ENCODE results near the gene AUH.

The AUH gene

GRCh38 chr9:91240596-91241165 lies 121.0 kb downstream of the AUH start:
- no peak for DNase-seq

- DNase-seq, result no peak
Observed at GRCh38 chr9:91239367-91240111, 122.2 kb downstream of the AUH start.

- DNase-seq, result no peak
Observed at GRCh38 chr9:91234523-91234922, 127.2 kb downstream of the AUH start.

GRCh38 chr9:91231619-91232018 lies 130.1 kb downstream of the AUH start:
- DNase-seq, result no peak

GRCh38 chr9:91223000-91223399 lies 138.7 kb downstream of the AUH start:
- no peak for DNase-seq

GRCh38 chr9:91222457-91222856 lies 139.3 kb downstream of the AUH start:
- no peak for DNase-seq

- DNase-seq, result no peak
Observed at GRCh38 chr9:91221332-91221731, 140.4 kb downstream of the AUH start.

GRCh38 chr9:91220491-91221135 lies 141.1 kb downstream of the AUH start:
- DNase-seq, result no peak

- no peak for DNase-seq
Observed at GRCh38 chr9:91220021-91220420, 141.7 kb downstream of the AUH start.

GRCh38 chr9:91219557-91219956 lies 142.2 kb downstream of the AUH start:
- no peak for DNase-seq

GRCh38 chr9:91217388-91217787 lies 144.3 kb downstream of the AUH start:
- no peak for DNase-seq

GRCh38 chr9:91214867-91215266 lies 146.9 kb downstream of the AUH start:
- DNase-seq, result no peak

GRCh38 chr9:91214086-91214485 lies 147.6 kb downstream of the AUH start:
- DNase-seq, result no peak

- peak; percentile 69 for DNase-seq
Observed at GRCh38 chr9:91212596-91213243, 149.0 kb downstream of the AUH start.

- DNase-seq, result peak; percentile 60
Observed at GRCh38 chr9:91211919-91212318, 149.8 kb downstream of the AUH start.

GRCh38 chr9:91211414-91211813 lies 150.3 kb downstream of the AUH start:
- no peak for DNase-seq

GRCh38 chr9:91210318-91210717 lies 151.4 kb downstream of the AUH start:
- DNase-seq, result no peak

GRCh38 chr9:91208837-91209236 lies 152.9 kb downstream of the AUH start:
- no peak for DNase-seq

GRCh38 chr9:91208419-91208745 lies 153.3 kb downstream of the AUH start:
- DNase-seq, result no peak

GRCh38 chr9:91207729-91208418 lies 153.8 kb downstream of the AUH start:
- no peak for DNase-seq

GRCh38 chr9:91207397-91207728 lies 154.4 kb downstream of the AUH start:
- no peak for DNase-seq

- no peak for DNase-seq
Observed at GRCh38 chr9:91206806-91207205, 154.9 kb downstream of the AUH start.

GRCh38 chr9:91202736-91203283 lies 158.9 kb downstream of the AUH start:
- DNase-seq, result no peak
